HG03520 (cell line): Measurements from ENCODE around the gene SLC25A24.

Source experiments
- ATAC-seq: cut with Tn5 transposase; IDR thresholded peaks from one replicate; pipeline ENCODE4 v1.9.1; 2021; ENCODE audit warnings: mild to moderate bottlenecking, moderate library complexity; ENCODE audit not compliant: unreplicated experiment

Gene SLC25A24

GRCh38 chr1:108107658-108108057 is 92.5 kb downstream of the SLC25A24 start:
- ATAC-seq, result no peak

DNA sequence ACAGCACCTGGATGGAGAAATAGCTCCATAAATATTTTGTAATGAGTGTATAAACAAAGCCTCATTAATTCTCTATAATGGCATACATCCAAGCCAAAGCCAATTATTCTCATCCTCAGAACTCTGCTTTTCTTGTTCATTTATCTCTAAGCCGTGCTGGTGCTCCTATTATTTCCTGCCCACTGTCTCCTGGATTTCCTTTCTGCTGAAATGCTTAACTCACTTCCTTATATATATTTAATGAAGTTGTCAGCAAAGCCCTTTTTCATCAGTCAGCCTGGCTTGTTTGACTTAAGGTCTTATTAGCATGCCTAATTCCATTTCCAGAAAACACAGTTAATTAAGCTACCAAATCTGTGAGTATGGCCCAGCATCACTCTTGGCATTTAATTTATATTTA is 93.4 kb downstream of the SLC25A24 start:
- no peak for ATAC-seq

GRCh38 chr1:108100148-108100547 is 100.0 kb downstream of the SLC25A24 start:
- ATAC-seq, result no peak

DNA sequence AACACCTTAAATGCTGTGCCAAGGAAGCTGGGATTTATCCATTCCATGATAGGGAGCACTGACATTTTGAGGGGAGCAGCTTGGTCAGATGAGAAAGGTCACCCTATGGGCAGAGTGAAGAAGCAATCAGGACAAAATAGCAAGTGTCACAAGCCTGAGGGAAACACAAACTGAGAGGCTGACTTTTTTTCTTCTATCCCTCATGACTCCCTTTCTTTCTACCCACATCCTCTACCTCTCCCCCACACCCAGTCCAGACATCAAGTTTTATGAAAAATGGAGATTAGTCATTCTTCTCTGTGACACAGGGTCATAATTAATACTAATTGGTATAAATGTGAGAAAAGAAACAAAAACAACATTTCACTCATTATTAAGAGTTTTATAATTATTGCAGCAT is 103.1 kb downstream of the SLC25A24 start:
- no peak for ATAC-seq

- no peak for ATAC-seq
Measured at GRCh38 chr1:108096089-108096488, 104.1 kb downstream of the SLC25A24 start.

- ATAC-seq, result no peak
Measured at GRCh38 chr1:108089477-108089876, 110.7 kb downstream of the SLC25A24 start.

DNA sequence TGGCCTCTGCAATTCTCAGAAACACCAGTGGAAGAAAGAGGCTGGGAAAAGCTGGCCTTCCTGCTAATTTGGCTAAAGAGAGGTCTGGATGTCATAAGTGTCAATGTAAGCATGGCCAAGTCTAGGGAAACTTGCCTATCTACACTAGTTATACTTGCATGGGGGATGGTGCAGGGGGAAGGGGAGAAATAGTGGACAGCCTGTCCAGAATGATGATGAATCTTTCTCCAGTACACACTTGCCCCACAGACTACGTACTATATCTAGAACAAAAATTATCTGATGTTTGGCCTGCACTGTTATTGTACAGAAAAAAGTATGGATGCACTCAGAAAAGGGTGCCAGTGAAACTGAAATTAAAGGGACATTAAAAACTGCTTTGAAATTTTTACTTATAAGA is 114.5 kb downstream of the SLC25A24 start:
- no peak for ATAC-seq

GRCh38 chr1:108084866-108085477 is 115.2 kb downstream of the SLC25A24 start:
- no peak for ATAC-seq
